ENCODE data around the gene PCDHB1. TPM values are rescaled to one million over a fixed set of nuclear protein-coding genes. Genes with fewer than 3 reads are reported as not detected.
A peak's percentile ranks its signal among the peaks of the same experiment; 100 is the strongest.
"Not testable (repeated sequence)": the region's sequence is repeated elsewhere in the genome, so short reads cannot be mapped to it uniquely, and the experiment has no call there.

PCDHB1 gene
- total RNA-seq, 6 experiments from 2014 or later: not detected

DNA sequence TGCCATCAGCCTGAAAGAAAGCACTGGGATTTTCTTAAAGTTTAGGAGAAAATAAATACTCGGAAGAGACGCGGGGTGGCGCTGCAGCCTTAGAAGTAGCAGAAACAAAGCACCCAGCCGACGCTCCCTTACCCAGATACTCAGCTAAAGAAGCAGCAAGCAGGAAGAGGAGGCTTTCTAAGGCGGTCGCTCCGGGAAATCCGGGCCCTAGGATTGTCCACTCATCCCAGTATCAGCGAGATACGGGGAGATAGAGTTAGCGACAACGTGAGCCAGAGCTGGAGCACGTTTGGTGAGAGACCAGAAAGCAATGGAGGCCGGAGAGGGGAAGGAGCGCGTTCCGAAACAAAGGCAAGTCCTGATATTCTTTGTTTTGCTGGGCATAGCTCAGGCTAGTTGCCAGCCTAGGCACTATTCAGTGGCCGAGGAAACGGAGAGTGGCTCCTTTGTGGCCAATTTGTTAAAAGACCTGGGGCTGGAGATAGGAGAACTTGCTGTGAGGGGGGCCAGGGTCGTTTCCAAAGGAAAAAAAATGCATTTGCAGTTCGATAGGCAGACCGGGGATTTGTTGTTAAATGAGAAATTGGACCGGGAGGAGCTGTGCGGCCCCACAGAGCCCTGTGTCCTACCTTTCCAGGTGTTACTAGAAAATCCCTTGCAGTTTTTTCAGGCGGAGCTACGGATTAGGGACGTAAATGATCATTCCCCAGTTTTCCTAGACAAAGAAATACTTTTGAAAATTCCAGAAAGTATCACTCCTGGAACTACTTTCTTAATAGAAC, 43.5 kb downstream of the PCDHB1 start, which contains the start of gene PCDHB2:
PCDHB2 (plus strand) TSS at position 135 of the 782 bp plus-strand sequence; CDS start at position 311, 176 bp downstream.
- peaks cover 0 to 10% of the 10 kb centered on the region in 2 donors for H3K27me3 ChIP-seq
- H3K4me1 ChIP-seq: no peaks in the 10 kb centered on the region
- intact Hi-C loops (cut with DNase I): no loop called here
- TF ChIP-seq CTCF (IDR thresholded peaks at IDR 0.05): no peak
- TF ChIP-seq POLR2A (IDR thresholded peaks at IDR 0.05): no peak
- no peaks in the 10 kb centered on the region for H3K36me3 ChIP-seq
- peak in 1 of 4 donors; percentile 29 for ATAC-seq
- H3K27ac ChIP-seq: no peak within 1 kb of the TSS
- no peak within 1 kb of the TSS for H3K4me3 ChIP-seq
- 10% methylated on average over 29 of the region's 29 CpGs for WGBS (ENCODE audit: insufficient coverage, low coverage, low lambda C conversion rate, missing lambda C conversion rate)
- no peak for DNase-seq
- H3K9me3 ChIP-seq: no peaks in the 10 kb centered on the region

GRCh38 chr5:141095263-141095641, 44.1 kb downstream of the PCDHB1 start:
- Histone ChIP-seq H3K4me3 (no peak overlapping the region), H3K9me3 (peaks cover 0 to under 1% (median 0%) of the 10 kb centered on the region in 4 donors), H3K36me3 (no peaks in the 10 kb centered on the region), H3K4me1 (no peaks in the 10 kb centered on the region), H3K27me3 (peaks cover 0 to 10% of the 10 kb centered on the region in 2 donors), H3K27ac (no peak overlapping the region)
- DNase-seq (no peak), ATAC-seq (no peak)
- intact Hi-C loops (cut with DNase I): no loop called here
- TF ChIP-seq CTCF (IDR thresholded peaks at IDR 0.05): no peak
- TF ChIP-seq POLR2A (IDR thresholded peaks at IDR 0.05): no peak
- WGBS (ENCODE audit: insufficient coverage, low coverage, low lambda C conversion rate, missing lambda C conversion rate): 16% methylated on average over 3 of the region's 12 CpGs

GRCh38 chr5:141096181-141096580, 45.0 kb downstream of the PCDHB1 start:
- intact Hi-C loops (cut with DNase I); DNase-seq; H3K9me3 ChIP-seq; H3K4me1 ChIP-seq; H3K36me3 ChIP-seq; ATAC-seq; H3K27ac ChIP-seq; H3K4me3 ChIP-seq: not testable (repeated sequence)
- peaks cover 0 to 14% of the 10 kb centered on the region in 2 donors for H3K27me3 ChIP-seq
- 48% methylated on average over 7 of the region's 46 CpGs for WGBS (ENCODE audit: insufficient coverage, low coverage, low lambda C conversion rate, missing lambda C conversion rate)

DNA sequence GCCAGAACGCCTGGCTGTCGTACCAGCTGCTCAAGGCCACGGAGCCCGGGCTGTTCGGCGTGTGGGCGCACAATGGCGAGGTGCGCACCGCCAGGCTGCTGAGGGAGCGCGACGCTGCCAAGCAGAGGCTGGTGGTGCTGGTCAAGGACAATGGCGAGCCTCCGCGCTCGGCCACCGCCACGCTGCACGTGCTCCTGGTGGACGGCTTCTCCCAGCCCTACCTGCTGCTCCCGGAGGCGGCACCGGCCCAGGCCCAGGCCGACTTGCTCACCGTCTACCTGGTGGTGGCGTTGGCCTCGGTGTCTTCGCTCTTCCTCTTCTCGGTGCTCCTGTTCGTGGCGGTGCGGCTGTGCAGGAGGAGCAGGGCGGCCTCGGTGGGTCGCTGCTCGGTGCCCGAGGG, 45.4 kb downstream of the PCDHB1 start:
- H3K27ac ChIP-seq; H3K4me3 ChIP-seq; H3K9me3 ChIP-seq; ATAC-seq; intact Hi-C loops (cut with DNase I); DNase-seq; H3K36me3 ChIP-seq; H3K4me1 ChIP-seq: not testable (repeated sequence)
- 7% methylated on average over 3 of the region's 38 CpGs for WGBS (ENCODE audit: insufficient coverage, low coverage, low lambda C conversion rate, missing lambda C conversion rate)
- H3K27me3 ChIP-seq: peaks cover 0 to 15% of the 10 kb centered on the region in 2 donors

DNA sequence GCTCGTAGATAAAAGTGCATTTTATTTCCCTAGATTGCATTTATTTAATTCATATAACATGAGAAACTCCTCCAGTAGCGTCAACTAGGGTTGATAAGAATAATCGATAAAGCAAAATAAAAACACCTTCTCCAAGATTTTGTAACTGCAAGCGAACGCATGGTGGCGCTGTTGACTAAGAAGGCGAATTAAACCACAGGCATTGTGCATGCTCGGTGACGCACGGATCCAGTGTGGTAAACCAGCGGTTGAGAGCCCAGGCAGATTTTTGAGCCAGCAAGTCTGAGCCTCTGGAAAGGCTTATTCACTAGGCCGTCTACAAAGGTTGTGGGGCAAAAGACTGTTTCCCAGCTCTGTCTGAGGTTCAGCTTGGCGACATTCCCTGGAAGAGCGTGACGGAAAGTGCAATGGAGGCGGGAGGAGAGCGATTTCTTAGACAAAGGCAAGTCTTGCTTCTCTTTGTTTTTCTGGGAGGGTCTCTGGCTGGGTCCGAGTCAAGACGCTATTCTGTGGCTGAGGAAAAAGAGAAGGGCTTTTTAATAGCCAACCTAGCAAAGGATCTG, 49.1 kb downstream of the PCDHB1 start, which contains the start of gene PCDHB3:
PCDHB3 (plus strand) TSS at position 231 of the 563 bp plus-strand sequence; CDS start at position 408, 177 bp downstream.
- intact Hi-C loops (cut with DNase I): no loop called here
- no peak for ATAC-seq
- H3K9me3 ChIP-seq: peaks cover 0 to 3% (median 0%) of the 10 kb centered on the region in 4 donors
- TF ChIP-seq CTCF (IDR thresholded peaks at IDR 0.05): peak in 3 of 4 donors; percentile 9 to 22 (median 12)
- TF ChIP-seq POLR2A (IDR thresholded peaks at IDR 0.05): no peak
- H3K4me1 ChIP-seq: no peaks in the 10 kb centered on the region
- no peak for DNase-seq
- H3K4me3 ChIP-seq: no peak within 1 kb of the TSS
- no peaks in the 10 kb centered on the region for H3K36me3 ChIP-seq
- 10% methylated on average over 19 of the region's 19 CpGs for WGBS (ENCODE audit: insufficient coverage, low coverage, low lambda C conversion rate, missing lambda C conversion rate)
- no peak within 1 kb of the TSS for H3K27ac ChIP-seq
- peaks cover 0 to 5% of the 10 kb centered on the region in 2 donors for H3K27me3 ChIP-seq
